Measurements from ENCODE around the gene BGLAP.

DNA sequence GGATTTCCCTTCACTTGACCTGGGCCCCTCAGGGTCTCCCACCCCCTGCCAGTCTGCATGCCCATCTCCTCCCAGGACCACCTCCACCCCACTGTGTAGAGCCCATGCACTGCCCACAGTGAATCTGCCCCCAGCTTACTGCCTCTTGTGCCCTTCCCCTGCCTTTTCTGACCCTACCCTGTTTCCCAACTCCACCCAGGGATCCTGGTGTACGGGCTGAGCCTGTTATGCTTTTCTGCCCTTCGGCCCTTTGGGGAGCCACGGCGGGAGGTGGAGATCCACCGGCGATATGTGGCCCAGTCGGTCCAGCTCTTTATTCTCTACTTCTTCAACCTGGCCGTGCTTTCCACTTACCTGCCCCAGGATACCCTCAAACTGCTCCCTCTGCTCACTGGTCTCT lies 44.1 kb downstream of the BGLAP start:
- TF ChIP-seq HDAC1 (CRISPR knock-in tag; IDR thresholded peaks at IDR 0.05) (no peak), POLR2A (IDR thresholded peaks at IDR 0.05; ENCODE audit: insufficient read depth in 1 of 2, low read depth in 2 of 2, low read length in 2 of 2) (no peak), RFX1 (IDR thresholded peaks at IDR 0.05) (no peak), ZNF274 (CRISPR knock-in tag; IDR thresholded peaks at IDR 0.05) (no peak), ZNF143 (CRISPR knock-in tag; IDR thresholded peaks at IDR 0.05) (no peak), BRD4 (CRISPR knock-in tag; IDR thresholded peaks at IDR 0.05) (no peak), KDM3A (CRISPR knock-in tag; IDR thresholded peaks at IDR 0.05; ENCODE audit: low read depth) (no peak), MYC (CRISPR knock-in tag; IDR thresholded peaks at IDR 0.05; ENCODE audit: borderline replicate concordance) (no peak)
- TF ChIP-seq, protein P1, sequence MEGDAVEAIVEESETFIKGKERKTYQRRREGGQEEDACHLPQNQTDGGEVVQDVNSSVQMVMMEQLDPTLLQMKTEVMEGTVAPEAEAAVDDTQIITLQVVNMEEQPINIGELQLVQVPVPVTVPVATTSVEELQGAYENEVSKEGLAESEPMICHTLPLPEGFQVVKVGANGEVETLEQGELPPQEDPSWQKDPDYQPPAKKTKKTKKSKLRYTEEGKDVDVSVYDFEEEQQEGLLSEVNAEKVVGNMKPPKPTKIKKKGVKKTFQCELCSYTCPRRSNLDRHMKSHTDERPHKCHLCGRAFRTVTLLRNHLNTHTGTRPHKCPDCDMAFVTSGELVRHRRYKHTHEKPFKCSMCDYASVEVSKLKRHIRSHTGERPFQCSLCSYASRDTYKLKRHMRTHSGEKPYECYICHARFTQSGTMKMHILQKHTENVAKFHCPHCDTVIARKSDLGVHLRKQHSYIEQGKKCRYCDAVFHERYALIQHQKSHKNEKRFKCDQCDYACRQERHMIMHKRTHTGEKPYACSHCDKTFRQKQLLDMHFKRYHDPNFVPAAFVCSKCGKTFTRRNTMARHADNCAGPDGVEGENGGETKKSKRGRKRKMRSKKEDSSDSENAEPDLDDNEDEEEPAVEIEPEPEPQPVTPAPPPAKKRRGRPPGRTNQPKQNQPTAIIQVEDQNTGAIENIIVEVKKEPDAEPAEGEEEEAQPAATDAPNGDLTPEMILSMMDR (CRISPR knock-in tag; IDR thresholded peaks at IDR 0.05): no peak
- TF ChIP-seq, protein P2, sequence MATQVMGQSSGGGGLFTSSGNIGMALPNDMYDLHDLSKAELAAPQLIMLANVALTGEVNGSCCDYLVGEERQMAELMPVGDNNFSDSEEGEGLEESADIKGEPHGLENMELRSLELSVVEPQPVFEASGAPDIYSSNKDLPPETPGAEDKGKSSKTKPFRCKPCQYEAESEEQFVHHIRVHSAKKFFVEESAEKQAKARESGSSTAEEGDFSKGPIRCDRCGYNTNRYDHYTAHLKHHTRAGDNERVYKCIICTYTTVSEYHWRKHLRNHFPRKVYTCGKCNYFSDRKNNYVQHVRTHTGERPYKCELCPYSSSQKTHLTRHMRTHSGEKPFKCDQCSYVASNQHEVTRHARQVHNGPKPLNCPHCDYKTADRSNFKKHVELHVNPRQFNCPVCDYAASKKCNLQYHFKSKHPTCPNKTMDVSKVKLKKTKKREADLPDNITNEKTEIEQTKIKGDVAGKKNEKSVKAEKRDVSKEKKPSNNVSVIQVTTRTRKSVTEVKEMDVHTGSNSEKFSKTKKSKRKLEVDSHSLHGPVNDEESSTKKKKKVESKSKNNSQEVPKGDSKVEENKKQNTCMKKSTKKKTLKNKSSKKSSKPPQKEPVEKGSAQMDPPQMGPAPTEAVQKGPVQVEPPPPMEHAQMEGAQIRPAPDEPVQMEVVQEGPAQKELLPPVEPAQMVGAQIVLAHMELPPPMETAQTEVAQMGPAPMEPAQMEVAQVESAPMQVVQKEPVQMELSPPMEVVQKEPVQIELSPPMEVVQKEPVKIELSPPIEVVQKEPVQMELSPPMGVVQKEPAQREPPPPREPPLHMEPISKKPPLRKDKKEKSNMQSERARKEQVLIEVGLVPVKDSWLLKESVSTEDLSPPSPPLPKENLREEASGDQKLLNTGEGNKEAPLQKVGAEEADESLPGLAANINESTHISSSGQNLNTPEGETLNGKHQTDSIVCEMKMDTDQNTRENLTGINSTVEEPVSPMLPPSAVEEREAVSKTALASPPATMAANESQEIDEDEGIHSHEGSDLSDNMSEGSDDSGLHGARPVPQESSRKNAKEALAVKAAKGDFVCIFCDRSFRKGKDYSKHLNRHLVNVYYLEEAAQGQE (IDR thresholded peaks at IDR 0.05; ENCODE audit: borderline replicate concordance in 1 of 2, low read depth in 1 of 2, low read length in 2 of 2): no peak
- TF ChIP-seq, protein P3, sequence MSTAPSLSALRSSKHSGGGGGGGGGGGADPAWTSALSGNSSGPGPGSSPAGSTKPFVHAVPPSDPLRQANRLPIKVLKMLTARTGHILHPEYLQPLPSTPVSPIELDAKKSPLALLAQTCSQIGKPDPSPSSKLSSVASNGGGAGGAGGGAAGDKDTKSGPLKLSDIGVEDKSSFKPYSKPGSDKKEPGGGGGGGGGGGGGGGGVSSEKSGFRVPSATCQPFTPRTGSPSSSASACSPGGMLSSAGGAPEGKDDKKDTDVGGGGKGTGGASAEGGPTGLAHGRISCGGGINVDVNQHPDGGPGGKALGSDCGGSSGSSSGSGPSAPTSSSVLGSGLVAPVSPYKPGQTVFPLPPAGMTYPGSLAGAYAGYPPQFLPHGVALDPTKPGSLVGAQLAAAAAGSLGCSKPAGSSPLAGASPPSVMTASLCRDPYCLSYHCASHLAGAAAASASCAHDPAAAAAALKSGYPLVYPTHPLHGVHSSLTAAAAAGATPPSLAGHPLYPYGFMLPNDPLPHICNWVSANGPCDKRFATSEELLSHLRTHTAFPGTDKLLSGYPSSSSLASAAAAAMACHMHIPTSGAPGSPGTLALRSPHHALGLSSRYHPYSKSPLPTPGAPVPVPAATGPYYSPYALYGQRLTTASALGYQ (CRISPR knock-in tag; IDR thresholded peaks at IDR 0.05): no peak

Data from HepG2 (cell line).